H1 (cell line): Measurements from ENCODE around the gene RAB11FIP5. TPM values are rescaled to one million over a fixed set of nuclear protein-coding genes. Genes with fewer than 3 reads are reported as not detected.

Source experiments
- CHD7 ChIP-seq: fragments of 300-600 bp; sonication (generic); IDR thresholded peaks from 2 replicates; pipeline ENCODE4 v1.7.1; 2012; ENCODE audit warnings: low read length, moderate library complexity, mild to moderate bottlenecking, inconsistent platforms; ENCODE audit not compliant: insufficient replicate concordance
- CREB1 ChIP-seq: IDR thresholded peaks from 2 replicates; pipeline ENCODE4 v1.6.1; 2012; ENCODE audit warnings: inconsistent platforms
- MAFK ChIP-seq: IDR thresholded peaks from 2 replicates; pipeline ENCODE4 v1.6.1; 2012; ENCODE audit warnings: low read depth, mild to moderate bottlenecking, improper control_type of control experiment, low read length
- SAP30 ChIP-seq: fragments of 300-600 bp; sonication (generic); IDR thresholded peaks from 2 replicates; pipeline ENCODE4 v1.7.1; 2012; ENCODE audit warnings: low read length, moderate library complexity, mild to moderate bottlenecking, inconsistent platforms; ENCODE audit not compliant: insufficient read depth, insufficient replicate concordance
- polyA plus RNA-seq, 7 experiments: library from polyadenylated mRNA; depleted of rRNA in 3 of 7; stranded (reverse) in 5 of 7; unstranded in 2 of 7; fragments of >200 nt in 5 of 7; fragments of 200-250 nt in 2 of 7; gene quantifications; 1 replicate in 5 of 7; 2 replicates in 1 of 7; 4 replicates in 1 of 7; pipeline versions ENCODE4 v1.2.1 to v1.2.3, GENCODE V29; 2011 to 2013; ENCODE audit warnings: missing spikeins in 2 of 7, mixed read lengths in 2 of 7
- total RNA-seq: library from RNA; stranded (reverse); fragmentation: NEBNext Ultra II Directional; extraction: Animal tissue kit (Norgen Biotek cat#: 25700); gene quantifications from 2 replicates; pipeline ENCODE4 v1.2.1, GENCODE V29; 2021

RAB11FIP5 gene
- total and polyA plus RNA-seq, 2 of the 8 experiments (the other 6 are each of a cell fraction or from before 2014, with no cell fraction given), result 6.3 to 17.0 TPM

- no peak for TF ChIP-seq CHD7
- no peak for TF ChIP-seq SAP30
- no peak for TF ChIP-seq MAFK
- no peak for TF ChIP-seq CREB1
- TF ChIP-seq, all 59 proteins: peak for 0
Measured at GRCh38 chr2:73033766-73034381, 78.9 kb downstream of the RAB11FIP5 start (continued).
